ENCODE data around the gene AP3B1.
"Not testable (repeated sequence)": the region's sequence is repeated elsewhere in the genome, so short reads cannot be mapped to it uniquely, and the experiment has no call there.

The AP3B1 gene

GRCh38 chr5:78215972-78216371, 78.5 kb downstream of the AP3B1 start:
- no peaks in the 10 kb centered on the region for H3K27me3 ChIP-seq (ENCODE audit: insufficient read depth, low read length)
- H3K4me3 ChIP-seq (ENCODE audit: low read length), result no peak overlapping the region
- H3K4me1 ChIP-seq (ENCODE audit: insufficient read depth, low read length), result peaks cover 4% of the 10 kb centered on the region
- H3K36me3 ChIP-seq (ENCODE audit: insufficient read depth, low read length), result peaks cover 24% of the 10 kb centered on the region
- no peaks in the 10 kb centered on the region for H3K9me3 ChIP-seq (ENCODE audit: low read length)
- H2AFZ ChIP-seq (ENCODE audit: low read depth, low read length), result no peak overlapping the region

GRCh38 chr5:78215565-78215964, 78.9 kb downstream of the AP3B1 start:
- Histone ChIP-seq H3K27me3 (ENCODE audit: insufficient read depth, low read length) (no peaks in the 10 kb centered on the region), H3K4me3 (ENCODE audit: low read length) (no peak overlapping the region), H3K36me3 (ENCODE audit: insufficient read depth, low read length) (peaks cover 24% of the 10 kb centered on the region), H2AFZ (ENCODE audit: low read depth, low read length) (no peak overlapping the region), H3K4me1 (ENCODE audit: insufficient read depth, low read length) (peaks cover 6% of the 10 kb centered on the region), H3K9me3 (ENCODE audit: low read length) (no peaks in the 10 kb centered on the region)

GRCh38 chr5:78213799-78214198, 80.7 kb downstream of the AP3B1 start:
- no peaks in the 10 kb centered on the region for H3K27me3 ChIP-seq (ENCODE audit: insufficient read depth, low read length)
- H3K4me1 ChIP-seq (ENCODE audit: insufficient read depth, low read length), result peaks cover 6% of the 10 kb centered on the region
- H3K4me3 ChIP-seq (ENCODE audit: low read length), result no peak overlapping the region
- H3K9me3 ChIP-seq (ENCODE audit: low read length), result no peaks in the 10 kb centered on the region
- H3K36me3 ChIP-seq (ENCODE audit: insufficient read depth, low read length), result peaks cover 15% of the 10 kb centered on the region
- H2AFZ ChIP-seq (ENCODE audit: low read depth, low read length), result no peak overlapping the region

- Histone ChIP-seq H3K36me3 (ENCODE audit: insufficient read depth, low read length) (peaks cover 18% of the 10 kb centered on the region), H2AFZ (ENCODE audit: low read depth, low read length) (no peak overlapping the region), H3K9me3 (ENCODE audit: low read length) (peaks cover 2% of the 10 kb centered on the region), H3K4me3 (ENCODE audit: low read length) (no peak overlapping the region), H3K27me3 (ENCODE audit: insufficient read depth, low read length) (no peaks in the 10 kb centered on the region), H3K4me1 (ENCODE audit: insufficient read depth, low read length) (peaks cover 6% of the 10 kb centered on the region)
These were observed 83.4 kb downstream of the AP3B1 start for GRCh38 chr5:78211052-78211451.

GRCh38 chr5:78204241-78204640, 90.3 kb downstream of the AP3B1 start:
- no peak overlapping the region for H3K4me3 ChIP-seq (ENCODE audit: low read length)
- H3K4me1 ChIP-seq (ENCODE audit: insufficient read depth, low read length), result no peaks in the 10 kb centered on the region
- peaks cover 5% of the 10 kb centered on the region for H3K9me3 ChIP-seq (ENCODE audit: low read length)
- H3K36me3 ChIP-seq (ENCODE audit: insufficient read depth, low read length), result peaks cover 28% of the 10 kb centered on the region
- H3K27me3 ChIP-seq (ENCODE audit: insufficient read depth, low read length), result no peaks in the 10 kb centered on the region
- no peak overlapping the region for H2AFZ ChIP-seq (ENCODE audit: low read depth, low read length)

- Histone ChIP-seq H3K36me3 (ENCODE audit: insufficient read depth, low read length) (peaks cover 28% of the 10 kb centered on the region), H3K9me3 (ENCODE audit: low read length) (peaks cover 5% of the 10 kb centered on the region), H3K27me3 (ENCODE audit: insufficient read depth, low read length) (no peaks in the 10 kb centered on the region), H3K4me1 (ENCODE audit: insufficient read depth, low read length) (no peaks in the 10 kb centered on the region), H2AFZ (ENCODE audit: low read depth, low read length) (no peak overlapping the region), H3K4me3 (ENCODE audit: low read length) (no peak overlapping the region)
These were observed 90.7 kb downstream of the AP3B1 start for GRCh38 chr5:78203815-78204214.

- Histone ChIP-seq H3K9me3 (ENCODE audit: low read length) (peaks cover 5% of the 10 kb centered on the region), H3K4me1 (ENCODE audit: insufficient read depth, low read length) (no peaks in the 10 kb centered on the region), H2AFZ (ENCODE audit: low read depth, low read length) (no peak overlapping the region), H3K36me3 (ENCODE audit: insufficient read depth, low read length) (peaks cover 3% of the 10 kb centered on the region), H3K27me3 (ENCODE audit: insufficient read depth, low read length) (no peaks in the 10 kb centered on the region), H3K4me3 (ENCODE audit: low read length) (no peak overlapping the region)
These were observed 104.1 kb downstream of the AP3B1 start for GRCh38 chr5:78190402-78190801.

GRCh38 chr5:78188681-78189080, 105.8 kb downstream of the AP3B1 start:
- not testable (repeated sequence) for H3K4me1 ChIP-seq (ENCODE audit: insufficient read depth, low read length); H2AFZ ChIP-seq (ENCODE audit: low read depth, low read length); H3K27me3 ChIP-seq (ENCODE audit: insufficient read depth, low read length); H3K36me3 ChIP-seq (ENCODE audit: insufficient read depth, low read length); H3K9me3 ChIP-seq (ENCODE audit: low read length); H3K4me3 ChIP-seq (ENCODE audit: low read length)

- H2AFZ ChIP-seq (ENCODE audit: low read depth, low read length), result no peak overlapping the region
- no peaks in the 10 kb centered on the region for H3K4me1 ChIP-seq (ENCODE audit: insufficient read depth, low read length)
These were observed 107.3 kb downstream of the AP3B1 start for GRCh38 chr5:78187172-78187571.

GRCh38 chr5:78182838-78183237, 111.7 kb downstream of the AP3B1 start:
- no peaks in the 10 kb centered on the region for H3K27me3 ChIP-seq (ENCODE audit: insufficient read depth, low read length)
- H3K36me3 ChIP-seq (ENCODE audit: insufficient read depth, low read length), result peaks cover 13% of the 10 kb centered on the region
- no peak overlapping the region for H2AFZ ChIP-seq (ENCODE audit: low read depth, low read length)
- no peaks in the 10 kb centered on the region for H3K4me1 ChIP-seq (ENCODE audit: insufficient read depth, low read length)
- no peak overlapping the region for H3K4me3 ChIP-seq (ENCODE audit: low read length)
- H3K9me3 ChIP-seq (ENCODE audit: low read length), result no peaks in the 10 kb centered on the region

More at GRCh38 chr5:78187172-78187571, 107.3 kb downstream of the AP3B1 start:
- no peak overlapping the region for H3K4me3 ChIP-seq (ENCODE audit: low read length)
- peaks cover 7% of the 10 kb centered on the region for H3K36me3 ChIP-seq (ENCODE audit: insufficient read depth, low read length)
- no peaks in the 10 kb centered on the region for H3K27me3 ChIP-seq (ENCODE audit: insufficient read depth, low read length)
- H3K9me3 ChIP-seq (ENCODE audit: low read length), result peaks cover 5% of the 10 kb centered on the region

- H3K36me3 ChIP-seq (ENCODE audit: insufficient read depth, low read length), result peaks cover 40% of the 10 kb centered on the region
- H2AFZ ChIP-seq (ENCODE audit: low read depth, low read length), result no peak overlapping the region
- H3K4me3 ChIP-seq (ENCODE audit: low read length), result no peak overlapping the region
- H3K9me3 ChIP-seq (ENCODE audit: low read length), result peaks cover 11% of the 10 kb centered on the region
- no peaks in the 10 kb centered on the region for H3K27me3 ChIP-seq (ENCODE audit: insufficient read depth, low read length)
- no peaks in the 10 kb centered on the region for H3K4me1 ChIP-seq (ENCODE audit: insufficient read depth, low read length)
These were observed 116.1 kb downstream of the AP3B1 start for GRCh38 chr5:78178356-78178755.

GRCh38 chr5:78170335-78170734, 124.2 kb downstream of the AP3B1 start:
- Histone ChIP-seq H3K9me3 (ENCODE audit: low read length) (peaks cover 13% of the 10 kb centered on the region), H3K36me3 (ENCODE audit: insufficient read depth, low read length) (peaks cover 37% of the 10 kb centered on the region)
- H3K4me3 ChIP-seq (ENCODE audit: low read length); H3K4me1 ChIP-seq (ENCODE audit: insufficient read depth, low read length); H2AFZ ChIP-seq (ENCODE audit: low read depth, low read length); H3K27me3 ChIP-seq (ENCODE audit: insufficient read depth, low read length): not testable (repeated sequence)

- H2AFZ ChIP-seq (ENCODE audit: low read depth, low read length), result no peak overlapping the region
These were observed 132.1 kb downstream of the AP3B1 start for GRCh38 chr5:78162253-78162862.

GRCh38 chr5:78157001-78157400, 137.5 kb downstream of the AP3B1 start:
- no peaks in the 10 kb centered on the region for H3K4me1 ChIP-seq (ENCODE audit: insufficient read depth, low read length)
- H3K27me3 ChIP-seq (ENCODE audit: insufficient read depth, low read length), result no peaks in the 10 kb centered on the region

More at GRCh38 chr5:78162253-78162862, 132.1 kb downstream of the AP3B1 start:
- H3K36me3 ChIP-seq (ENCODE audit: insufficient read depth, low read length), result peaks cover 31% of the 10 kb centered on the region
- no peaks in the 10 kb centered on the region for H3K27me3 ChIP-seq (ENCODE audit: insufficient read depth, low read length)
- H3K4me1 ChIP-seq (ENCODE audit: insufficient read depth, low read length), result no peaks in the 10 kb centered on the region
- H3K9me3 ChIP-seq (ENCODE audit: low read length), result no peaks in the 10 kb centered on the region
- H3K4me3 ChIP-seq (ENCODE audit: low read length), result no peak overlapping the region

More at GRCh38 chr5:78157001-78157400, 137.5 kb downstream of the AP3B1 start:
- H2AFZ ChIP-seq (ENCODE audit: low read depth, low read length), result no peak overlapping the region
- peaks cover 65% of the 10 kb centered on the region for H3K36me3 ChIP-seq (ENCODE audit: insufficient read depth, low read length)
- no peak overlapping the region for H3K4me3 ChIP-seq (ENCODE audit: low read length)
- peaks cover 6% of the 10 kb centered on the region for H3K9me3 ChIP-seq (ENCODE audit: low read length)

Data from neuron (in vitro differentiated cells).